Right lobe of liver (tissue), 6 donors: Measurements from ENCODE around the gene MKI67. TPM values are rescaled to one million over a fixed set of nuclear protein-coding genes. Genes with fewer than 3 reads are reported as not detected.
"Not testable (repeated sequence)": the region's sequence is repeated elsewhere in the genome, so short reads cannot be mapped to it uniquely, and the experiment has no call there.

Experiments
- ATAC-seq, 4 donors: fragments of 200-7000 bp; cut with Tn5 transposase; one replicate each; pipeline ENCODE4 v1.9.1; 2020; ENCODE audit warnings: mild to moderate bottlenecking in 4 of 4, moderate library complexity in 4 of 4
- DNase-seq, 3 donors: peaks; one replicate each; pipeline ENCODE4 v3.0.0-alpha.2; 2020
- H3K27ac ChIP-seq, 3 donors: fragments of 200-600 bp; one replicate each; pipeline ENCODE4 v1.8.0; 2022
- H3K27me3 ChIP-seq, 2 donors: fragments of 200-600 bp; one replicate each; pipeline ENCODE4 v1.8.0; 2022
- H3K36me3 ChIP-seq, 4 donors: fragments of 200-600 bp; sonication (generic) in 1 of 4; one replicate each; pipeline versions ENCODE4 v1.5.1 to v1.8.0; 2017 to 2022; ENCODE audit warnings: control low read depth in 1 of 4
- H3K4me1 ChIP-seq, 4 donors: fragments of 200-600 bp; sonication (generic) in 1 of 4; one replicate each; pipeline versions ENCODE4 v1.5.1 to v1.8.0; 2017 to 2022; ENCODE audit warnings: control low read depth in 1 of 4
- H3K4me3 ChIP-seq, 3 donors: fragments of 200-600 bp; one replicate each; pipeline ENCODE4 v1.8.0; 2022
- H3K9me3 ChIP-seq, 4 donors: fragments of 200-600 bp; sonication (generic) in 1 of 4; one replicate each; pipeline versions ENCODE4 v1.5.1 to v1.8.0; 2017 to 2022; ENCODE audit warnings: control low read depth in 1 of 4
- POLR2A ChIP-seq: fragments of 450-650 bp; IDR thresholded peaks from one replicate; pipeline ENCODE4 v1.6.1; 2017; ENCODE audit warnings: antibody characterized with exemption, mild to moderate bottlenecking
- WGBS: methylation state at CpG from one replicate; pipeline ENCODE4 v1.1.6; 2018; ENCODE audit warnings: low coverage, low lambda C conversion rate; ENCODE audit not compliant: insufficient coverage; ENCODE audit errors: missing lambda C conversion rate; 5-methylcytosine and 5-hydroxymethylcytosine counted together
- intact Hi-C, 2 donors: fragments of 100-400 bp; cut with DNase I; formaldehyde crosslinking; loops; one replicate each; pipeline versions ENCODE4 v1.11.2 to v1.14.1; 2022
- total RNA-seq, 6 experiments: library from RNA; depleted of rRNA in 2 of 6; stranded (reverse); fragments of >200 nt in 2 of 6; fragmentation: NEBNext Ultra II Directional in 3 of 6; extraction: Animal tissue kit (Norgen Biotek cat#: 25700) in 3 of 6; gene quantifications; one replicate each; pipeline versions ENCODE4 v1.1.0 to v1.2.4, GENCODE V29; 2016 to 2023
- TF ChIP-seq, protein P1 (sequence below), 4 donors: fragments of 200-600 bp in 3 of 4; fragments of 450-650 bp in 1 of 4; IDR thresholded peaks; one replicate each; pipeline versions ENCODE4 v1.5.1 to v1.8.0; 2016 to 2022; ENCODE audit warnings: antibody characterized with exemption in 4 of 4, mild to moderate bottlenecking in 2 of 4
- donor health status: DM: no; HTN: yes; CAD: no.
- donor health status: DM: no; HTN: no; CAD: no.
- donor health status: DM: no; HTN: no; CAD: no.
- donor health status: DM: no; HTN: yes; CAD: no.
- donor health status: DM: no; HTN: yes; CAD: no.

MKI67 gene
- total RNA-seq, 6 experiments from 2014 or later = 0.42 to 4.6 (median 1.9) TPM

DNA sequence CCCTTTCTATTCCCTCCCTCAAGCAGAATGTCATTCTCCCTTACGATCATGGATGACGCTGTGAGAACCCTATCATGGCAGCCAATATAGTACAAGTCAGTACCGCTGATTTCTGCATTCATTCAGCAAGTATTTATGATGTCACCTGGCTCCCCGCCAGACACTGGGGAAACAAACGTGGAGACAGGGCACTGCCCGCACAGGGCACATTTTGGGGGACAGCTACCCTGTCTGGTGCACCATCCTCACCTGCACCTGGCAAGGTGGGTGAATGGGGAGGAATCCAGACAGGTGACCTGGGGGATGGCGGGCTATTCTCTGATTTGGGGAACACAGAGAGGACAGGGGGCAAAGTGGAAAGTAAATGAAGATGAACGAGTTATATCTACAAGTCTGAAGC lies 28.4 kb downstream of the MKI67 start:
- no peaks in the 10 kb centered on the region for H3K36me3 ChIP-seq
- no peaks in the 10 kb centered on the region for H3K9me3 ChIP-seq
- H3K27me3 ChIP-seq = no peaks in the 10 kb centered on the region
- no peak overlapping the region for H3K4me3 ChIP-seq
- WGBS = 84% methylated on average over 7 of the region's 8 CpGs
- H3K27ac ChIP-seq = no peak overlapping the region
- no peak for TF ChIP-seq POLR2A
- TF ChIP-seq, protein P1, sequence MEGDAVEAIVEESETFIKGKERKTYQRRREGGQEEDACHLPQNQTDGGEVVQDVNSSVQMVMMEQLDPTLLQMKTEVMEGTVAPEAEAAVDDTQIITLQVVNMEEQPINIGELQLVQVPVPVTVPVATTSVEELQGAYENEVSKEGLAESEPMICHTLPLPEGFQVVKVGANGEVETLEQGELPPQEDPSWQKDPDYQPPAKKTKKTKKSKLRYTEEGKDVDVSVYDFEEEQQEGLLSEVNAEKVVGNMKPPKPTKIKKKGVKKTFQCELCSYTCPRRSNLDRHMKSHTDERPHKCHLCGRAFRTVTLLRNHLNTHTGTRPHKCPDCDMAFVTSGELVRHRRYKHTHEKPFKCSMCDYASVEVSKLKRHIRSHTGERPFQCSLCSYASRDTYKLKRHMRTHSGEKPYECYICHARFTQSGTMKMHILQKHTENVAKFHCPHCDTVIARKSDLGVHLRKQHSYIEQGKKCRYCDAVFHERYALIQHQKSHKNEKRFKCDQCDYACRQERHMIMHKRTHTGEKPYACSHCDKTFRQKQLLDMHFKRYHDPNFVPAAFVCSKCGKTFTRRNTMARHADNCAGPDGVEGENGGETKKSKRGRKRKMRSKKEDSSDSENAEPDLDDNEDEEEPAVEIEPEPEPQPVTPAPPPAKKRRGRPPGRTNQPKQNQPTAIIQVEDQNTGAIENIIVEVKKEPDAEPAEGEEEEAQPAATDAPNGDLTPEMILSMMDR (IDR thresholded peaks at IDR 0.05) = no peak
- H3K4me1 ChIP-seq = no peaks in the 10 kb centered on the region
- ATAC-seq (no peak), DNase-seq (no peak)
- intact Hi-C loops = no loop called here

DNA sequence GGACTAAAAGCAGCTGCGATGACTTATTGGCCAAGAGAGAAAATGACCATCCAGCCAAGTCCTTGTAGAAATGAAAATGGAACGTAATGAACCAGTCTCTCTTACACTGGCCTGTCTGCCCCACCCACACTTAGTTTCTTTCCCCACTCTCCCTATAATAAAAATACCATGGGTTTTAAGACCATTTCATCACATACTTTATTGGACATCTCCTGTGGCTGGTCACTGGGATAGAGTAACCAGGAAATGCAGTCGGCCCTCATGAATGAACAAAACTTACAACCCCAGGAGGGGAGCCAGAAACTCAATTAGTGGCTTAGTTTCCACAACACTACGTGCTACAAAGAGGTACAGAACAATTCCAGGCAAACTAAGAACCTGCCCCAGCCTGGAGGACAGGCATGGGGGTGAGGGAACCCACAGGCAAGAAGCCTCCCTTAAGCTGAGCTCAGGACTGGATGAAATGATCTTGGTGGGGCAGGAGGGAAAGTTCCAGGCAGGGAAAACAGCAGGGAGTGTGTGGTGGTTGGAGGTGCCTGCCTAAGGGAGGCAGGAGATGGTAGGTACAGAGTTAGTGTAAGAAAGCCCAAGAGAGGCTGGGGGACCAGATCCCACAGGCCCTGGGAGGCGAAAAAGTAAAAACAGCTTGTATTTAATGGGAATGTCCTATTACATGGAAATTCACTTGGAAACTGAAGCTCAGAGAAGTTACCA lies 29.6 kb downstream of the MKI67 start:
- intact Hi-C loops = no loop called here
- no peaks in the 10 kb centered on the region for H3K4me1 ChIP-seq
- 83% methylated on average over 4 of the region's 5 CpGs for WGBS
- no peaks in the 10 kb centered on the region for H3K27me3 ChIP-seq
- TF ChIP-seq POLR2A = no peak
- TF ChIP-seq, protein P1 (IDR thresholded peaks at IDR 0.05) = no peak
- DNase-seq (no peak), ATAC-seq (no peak)
- H3K4me3 ChIP-seq = no peak overlapping the region
- H3K27ac ChIP-seq = no peak overlapping the region
- H3K36me3 ChIP-seq = no peaks in the 10 kb centered on the region
- no peaks in the 10 kb centered on the region for H3K9me3 ChIP-seq

DNA sequence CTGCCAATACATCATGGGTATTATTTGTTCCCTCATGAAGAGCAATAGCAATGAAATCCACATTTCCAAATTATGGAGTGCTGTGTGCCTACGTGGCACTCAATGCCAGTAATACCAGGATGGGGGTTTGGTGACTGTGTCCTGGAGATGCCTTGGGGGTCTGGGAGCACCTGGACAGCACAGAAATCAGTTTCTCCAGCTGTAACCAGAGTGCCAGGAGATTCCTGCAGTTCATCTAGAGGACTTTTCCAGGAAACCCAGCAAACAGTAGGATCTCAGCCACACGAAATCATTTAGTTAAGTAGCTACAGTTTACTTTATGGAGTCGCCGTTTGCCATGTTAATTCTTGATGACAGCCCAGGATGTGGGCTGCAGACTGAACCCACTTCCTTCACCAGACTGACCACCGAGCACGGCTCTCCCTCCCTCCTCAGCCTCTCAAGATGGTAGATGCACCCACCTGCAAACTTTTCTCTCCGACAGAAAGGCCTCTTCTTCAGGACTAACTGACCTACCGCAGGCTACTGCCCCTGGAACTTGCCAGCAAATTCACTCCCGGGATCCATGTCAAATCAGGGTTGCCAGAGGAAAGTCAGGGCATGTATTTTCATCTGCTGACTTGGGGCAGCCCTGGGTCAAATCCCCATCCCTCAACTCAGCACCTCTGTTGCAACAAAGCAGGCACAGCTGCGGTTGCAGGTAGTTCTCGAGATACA lies 30.3 kb downstream of the MKI67 start:
- no peaks in the 10 kb centered on the region for H3K27me3 ChIP-seq
- H3K4me1 ChIP-seq = no peaks in the 10 kb centered on the region
- DNase-seq = no peak
- no peak for TF ChIP-seq POLR2A
- TF ChIP-seq, protein P1 (IDR thresholded peaks at IDR 0.05) = no peak
- no peaks in the 10 kb centered on the region for H3K9me3 ChIP-seq
- ATAC-seq = peak in 1 of 4 donors; percentile 20
- WGBS = 74% methylated on average over 6 of the region's 11 CpGs
- H3K4me3 ChIP-seq = no peak overlapping the region
- H3K36me3 ChIP-seq = no peaks in the 10 kb centered on the region
- intact Hi-C loops = no loop called here
- no peak overlapping the region for H3K27ac ChIP-seq

DNA sequence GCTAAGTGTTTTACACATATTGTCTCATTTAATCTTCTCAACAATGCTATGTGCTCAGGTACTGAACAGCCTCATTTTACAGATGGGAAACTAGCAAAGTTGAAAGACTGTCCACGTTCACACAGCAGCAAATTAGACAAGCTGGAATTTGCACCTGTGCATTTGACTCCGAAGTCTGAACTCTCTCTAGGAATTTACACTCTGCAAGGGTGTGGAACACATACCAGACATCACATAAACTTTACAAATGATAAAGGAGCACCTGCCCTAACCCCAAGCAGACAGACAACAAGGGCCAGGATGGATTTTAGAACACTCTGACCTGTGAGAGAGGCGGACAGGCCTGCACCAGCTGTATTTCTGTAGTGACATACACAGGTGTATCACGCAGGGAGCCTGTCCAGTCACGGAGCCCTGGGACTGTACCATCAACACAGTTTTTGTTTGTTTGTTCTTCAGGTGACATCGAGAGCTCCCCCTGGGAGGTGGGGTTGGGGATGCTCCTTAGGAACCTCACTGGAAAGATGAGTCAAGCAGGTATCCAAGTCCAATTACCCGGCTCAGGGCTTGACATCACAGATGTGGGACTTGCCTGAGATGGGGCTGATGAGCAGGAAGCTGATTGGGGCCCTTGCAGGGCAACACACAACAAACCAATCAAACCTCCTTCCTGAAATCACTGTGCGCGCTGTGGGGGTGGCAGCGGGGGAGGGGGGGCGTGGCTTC lies 31.0 kb downstream of the MKI67 start:
- Histone ChIP-seq H3K9me3 (no peaks in the 10 kb centered on the region), H3K36me3 (no peaks in the 10 kb centered on the region), H3K27ac (no peak overlapping the region), H3K4me3 (no peak overlapping the region), H3K27me3 (no peaks in the 10 kb centered on the region), H3K4me1 (no peaks in the 10 kb centered on the region)
- ATAC-seq (peak in 3 of 4 donors; percentile 28 to 56 (median 33)), DNase-seq (no peak)
- WGBS = 67% methylated on average over 7 of the region's 11 CpGs
- intact Hi-C loops = no loop called here
- TF ChIP-seq, protein P1 (IDR thresholded peaks at IDR 0.05) = no peak
- TF ChIP-seq POLR2A = no peak

GRCh38 chr10:128094596-128094995 lies 31.6 kb downstream of the MKI67 start:
- H3K9me3 ChIP-seq, H3K4me1 ChIP-seq, DNase-seq, H3K36me3 ChIP-seq, H3K27me3 ChIP-seq, H3K4me3 ChIP-seq, H3K27ac ChIP-seq, intact Hi-C loops, ATAC-seq: not testable (repeated sequence)
- WGBS = 100% methylated on average over 2 of the region's 4 CpGs
